ENCODE data around the gene BMP6. TPM values are rescaled to one million over a fixed set of nuclear protein-coding genes. Genes with fewer than 3 reads are reported as not detected.

Gene BMP6
- total RNA-seq, 1 donor from 2014 or later: 0.97 TPM

GRCh38 chr6:7809346-7809745 is 83.4 kb downstream of the BMP6 start:
- Mint-ChIP-seq H3K9me3 (ENCODE audit: unreplicated experiment) (no peaks in the 10 kb centered on the region), H3K4me3 (ENCODE audit: unreplicated experiment) (no peak overlapping the region), H3K4me1 (ENCODE audit: unreplicated experiment) (peaks cover 4% of the 10 kb centered on the region), H3K36me3 (ENCODE audit: low read depth, unreplicated experiment) (no peaks in the 10 kb centered on the region), H3K27ac (ENCODE audit: unreplicated experiment) (no peak overlapping the region), H3K27me3 (ENCODE audit: unreplicated experiment) (peaks cover 2% of the 10 kb centered on the region)
- TF ChIP-seq CTCF (IDR thresholded peaks at IDR 0.05; ENCODE audit: unreplicated experiment): no peak
- DNase-seq (ENCODE audit: low spot score): no peak

DNA sequence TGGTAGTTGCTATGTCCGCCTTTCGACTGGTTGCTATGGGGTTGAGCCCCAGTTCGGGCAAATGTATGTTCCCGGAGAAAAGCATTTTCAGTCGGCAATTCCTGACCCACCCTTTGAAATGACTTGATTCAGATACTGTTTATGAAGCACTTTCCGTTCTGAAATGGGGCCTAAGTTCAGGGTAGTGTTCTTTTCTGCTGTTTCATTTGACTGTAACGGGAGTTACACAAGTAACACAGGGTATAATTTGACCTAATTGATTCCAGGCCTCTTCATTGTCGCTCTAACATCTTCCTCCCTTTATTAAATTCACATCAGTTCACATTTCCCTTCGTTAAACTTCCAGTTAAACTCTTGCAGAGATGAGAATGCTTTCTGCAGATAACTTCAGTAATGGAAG is 85.5 kb downstream of the BMP6 start:
- no peak for DNase-seq (ENCODE audit: low spot score)
- Mint-ChIP-seq H3K27me3 (ENCODE audit: unreplicated experiment) (no peaks in the 10 kb centered on the region), H3K27ac (ENCODE audit: unreplicated experiment) (no peak overlapping the region), H3K36me3 (ENCODE audit: low read depth, unreplicated experiment) (no peaks in the 10 kb centered on the region), H3K9me3 (ENCODE audit: unreplicated experiment) (no peaks in the 10 kb centered on the region), H3K4me1 (ENCODE audit: unreplicated experiment) (peaks cover 13% of the 10 kb centered on the region), H3K4me3 (ENCODE audit: unreplicated experiment) (no peak overlapping the region)
- TF ChIP-seq CTCF (IDR thresholded peaks at IDR 0.05; ENCODE audit: unreplicated experiment): no peak

DNA sequence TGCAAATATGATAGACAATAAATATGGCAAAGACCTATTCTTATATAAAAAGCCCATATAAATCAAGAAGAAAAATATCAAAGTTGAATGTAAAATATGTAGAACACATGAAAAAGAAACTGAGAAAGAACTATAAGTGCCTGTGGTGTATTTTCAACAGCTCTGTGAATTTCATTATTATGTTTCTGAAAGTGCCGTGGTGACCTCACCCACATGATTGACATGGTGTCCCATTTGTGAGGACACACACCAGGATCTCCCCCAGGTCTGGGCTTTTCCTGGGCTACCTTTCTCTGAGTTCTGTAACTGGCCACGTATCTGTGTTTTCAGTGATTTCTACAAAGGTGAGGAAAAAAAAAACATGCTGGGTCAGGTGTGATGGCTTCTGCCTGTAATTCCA is 86.7 kb downstream of the BMP6 start:
- peaks cover 13% of the 10 kb centered on the region for H3K4me1 Mint-ChIP-seq (ENCODE audit: unreplicated experiment)
- H3K4me3 Mint-ChIP-seq (ENCODE audit: unreplicated experiment): no peak overlapping the region
- DNase-seq (ENCODE audit: low spot score): no peak
- no peaks in the 10 kb centered on the region for H3K9me3 Mint-ChIP-seq (ENCODE audit: unreplicated experiment)
- H3K27ac Mint-ChIP-seq (ENCODE audit: unreplicated experiment): no peak overlapping the region
- no peaks in the 10 kb centered on the region for H3K27me3 Mint-ChIP-seq (ENCODE audit: unreplicated experiment)
- H3K36me3 Mint-ChIP-seq (ENCODE audit: low read depth, unreplicated experiment): no peaks in the 10 kb centered on the region
- TF ChIP-seq CTCF (IDR thresholded peaks at IDR 0.05; ENCODE audit: unreplicated experiment): no peak

DNA sequence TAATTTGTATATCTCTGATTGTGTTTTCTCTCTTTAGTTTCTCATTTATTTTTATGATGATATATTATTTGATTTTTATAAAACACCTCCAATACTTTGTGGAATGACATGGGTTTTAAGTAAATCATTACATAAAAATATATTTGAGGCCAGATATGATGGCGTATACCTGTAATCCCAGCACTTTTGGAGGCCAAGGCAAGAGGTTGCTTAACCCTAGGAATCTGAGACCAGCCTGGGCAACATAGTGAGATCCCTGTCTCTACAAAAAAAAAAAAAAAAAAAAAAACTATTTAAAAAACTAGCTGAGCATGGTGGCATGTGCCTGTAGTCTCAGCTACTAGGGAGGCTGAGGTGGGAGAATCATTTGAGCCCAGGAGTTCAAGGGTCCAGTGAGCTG is 87.3 kb downstream of the BMP6 start:
- H3K27me3 Mint-ChIP-seq (ENCODE audit: unreplicated experiment): no peaks in the 10 kb centered on the region
- no peak for TF ChIP-seq CTCF (IDR thresholded peaks at IDR 0.05; ENCODE audit: unreplicated experiment)
- peaks cover 13% of the 10 kb centered on the region for H3K4me1 Mint-ChIP-seq (ENCODE audit: unreplicated experiment)
- H3K4me3 Mint-ChIP-seq (ENCODE audit: unreplicated experiment): no peak overlapping the region
- no peak overlapping the region for H3K27ac Mint-ChIP-seq (ENCODE audit: unreplicated experiment)
- H3K9me3 Mint-ChIP-seq (ENCODE audit: unreplicated experiment): no peaks in the 10 kb centered on the region
- no peaks in the 10 kb centered on the region for H3K36me3 Mint-ChIP-seq (ENCODE audit: low read depth, unreplicated experiment)
- no peak for DNase-seq (ENCODE audit: low spot score)

DNA sequence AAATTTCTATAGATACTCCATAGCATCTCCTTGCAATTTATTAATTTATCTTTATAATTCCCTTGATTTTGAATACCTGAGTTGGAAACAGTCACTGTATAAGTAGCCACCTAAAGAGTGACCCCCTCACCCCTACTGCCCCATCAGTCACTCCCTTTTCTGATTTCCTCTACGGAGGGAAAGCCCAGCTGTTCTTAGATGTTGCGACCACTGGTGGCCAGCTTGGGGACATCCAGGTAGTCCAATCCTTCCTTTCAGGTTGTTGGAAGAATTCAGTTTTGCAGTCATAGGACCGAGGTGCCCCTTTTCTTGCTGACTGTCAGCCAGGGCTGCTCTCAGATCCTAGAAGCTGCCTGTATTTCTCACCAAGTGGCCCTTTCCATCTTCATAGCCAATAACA is 87.8 kb downstream of the BMP6 start:
- no peak for TF ChIP-seq CTCF (IDR thresholded peaks at IDR 0.05; ENCODE audit: unreplicated experiment)
- H3K36me3 Mint-ChIP-seq (ENCODE audit: low read depth, unreplicated experiment): no peaks in the 10 kb centered on the region
- H3K27me3 Mint-ChIP-seq (ENCODE audit: unreplicated experiment): no peaks in the 10 kb centered on the region
- H3K27ac Mint-ChIP-seq (ENCODE audit: unreplicated experiment): no peak overlapping the region
- H3K9me3 Mint-ChIP-seq (ENCODE audit: unreplicated experiment): no peaks in the 10 kb centered on the region
- no peak for DNase-seq (ENCODE audit: low spot score)
- peaks cover 15% of the 10 kb centered on the region for H3K4me1 Mint-ChIP-seq (ENCODE audit: unreplicated experiment)
- no peak overlapping the region for H3K4me3 Mint-ChIP-seq (ENCODE audit: unreplicated experiment)
